ENCODE data around the gene ZNF107. TPM values are rescaled to one million over a fixed set of nuclear protein-coding genes. Genes with fewer than 3 reads are reported as not detected.
"Not testable (repeated sequence)": the region's sequence is repeated elsewhere in the genome, so short reads cannot be mapped to it uniquely, and the experiment has no call there.

The ZNF107 gene
- total and polyA plus RNA-seq, 2 donors (not counting 3 experiments of a cell fraction or from before 2014, with no cell fraction given) = 0.77 to 5.8 TPM

DNA sequence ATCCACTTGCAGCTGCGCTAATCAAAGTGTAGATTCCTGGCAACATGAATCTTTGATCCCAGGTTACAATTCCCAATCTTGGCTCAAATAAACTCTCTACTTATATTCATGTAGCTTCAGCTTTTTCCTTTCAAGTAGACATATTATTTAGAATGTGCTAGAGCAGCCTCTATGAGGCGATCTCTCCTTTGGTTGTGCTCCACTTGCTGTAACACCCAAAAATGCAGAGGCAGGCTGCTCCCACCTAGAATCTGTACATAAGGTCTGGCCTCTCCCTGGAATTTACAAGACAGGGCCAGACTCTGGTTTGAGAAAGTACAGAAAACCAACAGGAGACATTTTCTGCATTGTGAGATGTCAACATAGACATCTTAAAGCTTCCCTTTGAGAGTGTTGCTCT lies 23.1 kb downstream of the ZNF107 start:
- POLR2A ChIA-PET = no interaction called here

DNA sequence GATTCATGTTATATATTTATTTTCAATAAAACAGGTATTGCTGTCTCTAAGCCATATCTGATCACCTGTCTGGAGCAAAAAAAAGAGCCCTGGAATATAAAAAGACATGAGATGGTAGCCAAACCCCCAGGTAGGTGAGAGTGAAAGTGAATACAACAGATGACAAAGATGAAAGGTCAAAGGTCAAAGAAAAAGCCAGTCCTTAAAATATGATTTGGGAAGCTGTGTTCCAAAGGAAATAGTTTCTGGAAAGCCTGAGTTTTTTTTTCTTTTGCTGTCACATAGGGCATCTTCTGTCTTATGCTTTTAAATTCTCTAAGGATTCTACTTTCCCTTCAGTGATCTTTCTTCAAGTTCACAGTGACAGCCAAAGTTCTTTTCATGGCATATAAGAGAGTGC lies 25.9 kb downstream of the ZNF107 start:
- no peaks in the 10 kb centered on the region for H3K9me3 ChIP-seq (replicated peaks; ENCODE audit: control insufficient read depth, insufficient read depth, low read length)
- CTCF ChIA-PET = no interaction called here
- H3K36me3 ChIP-seq (ENCODE audit: control insufficient read depth in 2 of 2, extremely low read depth in 1 of 2, insufficient read depth in 2 of 2, low read length in 2 of 2) = peaks cover 1 to 6% of the 10 kb centered on the region in 2 experiments
- H3K4me3 ChIP-seq (replicated peaks in 1 of 3; ENCODE audit: insufficient read depth in 1 of 3, low read depth in 1 of 3, low read length in 3 of 3) = no peak overlapping the region
- no peak for TF ChIP-seq FOS (IDR thresholded peaks at IDR 0.05; ENCODE audit: borderline replicate concordance, insufficient read depth, low read length)
- no peak for TF ChIP-seq EZH2 (IDR thresholded peaks at IDR 0.05; ENCODE audit: borderline replicate concordance, low read depth, low read length, severe bottlenecking)
- TF ChIP-seq, protein P1, sequence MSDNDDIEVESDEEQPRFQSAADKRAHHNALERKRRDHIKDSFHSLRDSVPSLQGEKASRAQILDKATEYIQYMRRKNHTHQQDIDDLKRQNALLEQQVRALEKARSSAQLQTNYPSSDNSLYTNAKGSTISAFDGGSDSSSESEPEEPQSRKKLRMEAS (IDR thresholded peaks at IDR 0.05; ENCODE audit: insufficient read depth, insufficient read length) = no peak
- no peak overlapping the region for H3K9ac ChIP-seq (replicated peaks; ENCODE audit: extremely low read depth, insufficient read depth, low read length)
- BruUV-seq (replicated peaks) = no TSS peak
- H3K79me2 ChIP-seq (ENCODE audit: control insufficient read depth, insufficient read depth, low read length) = peaks cover 2% of the 10 kb centered on the region
- POLR2A ChIA-PET = no interaction called here
- H2AFZ ChIP-seq (ENCODE audit: low read depth, low read length) = no peak overlapping the region
- no peak for DNase-seq (ENCODE audit: low read depth, low spot score)
- H3K9me1 ChIP-seq (replicated peaks; ENCODE audit: control insufficient read depth, extremely low read depth, insufficient read depth, low read length) = no peaks in the 10 kb centered on the region
- H3K4me1 ChIP-seq (ENCODE audit: control insufficient read depth, extremely low read depth, insufficient read depth, low read length) = no peaks in the 10 kb centered on the region
- dilution Hi-C loops (cut with MboI; ENCODE audit: extremely low pct_ligation_motif_present, low sequenced_read_pairs) (no loop called here), intact Hi-C loops (cut with micrococcal nuclease) (no loop called here)
- no peaks in the 10 kb centered on the region for H3K27me3 ChIP-seq (ENCODE audit: control insufficient read depth in 2 of 2, insufficient read depth in 2 of 2, low read length in 2 of 2)
- no peak for FAIRE-seq
- no peak overlapping the region for H3K27ac ChIP-seq (ENCODE audit: insufficient read depth, low read depth, low read length)
- H3K4me2 ChIP-seq (ENCODE audit: insufficient read depth, low read length) = no peak overlapping the region
- H4K20me1 ChIP-seq (replicated peaks; ENCODE audit: control insufficient read depth, extremely low read depth, insufficient read depth, low read length) = no peaks in the 10 kb centered on the region

More for the DNA sequence above, 23.1 kb downstream of the ZNF107 start:
- FAIRE-seq (no peak), DNase-seq (ENCODE audit: low read depth, low spot score) (no peak)
- Histone ChIP-seq H2AFZ (ENCODE audit: low read depth, low read length) (no peak overlapping the region), H3K36me3 (ENCODE audit: control insufficient read depth in 2 of 2, extremely low read depth in 1 of 2, insufficient read depth in 2 of 2, low read length in 2 of 2) (peaks cover 6 to 14% of the 10 kb centered on the region in 2 experiments), H3K27ac (ENCODE audit: insufficient read depth, low read depth, low read length) (no peak overlapping the region), H4K20me1 (replicated peaks; ENCODE audit: control insufficient read depth, extremely low read depth, insufficient read depth, low read length) (no peaks in the 10 kb centered on the region), H3K4me2 (ENCODE audit: insufficient read depth, low read length) (no peak overlapping the region), H3K9me1 (replicated peaks; ENCODE audit: control insufficient read depth, extremely low read depth, insufficient read depth, low read length) (no peaks in the 10 kb centered on the region), H3K4me3 (replicated peaks in 1 of 3; ENCODE audit: insufficient read depth in 1 of 3, low read depth in 1 of 3, low read length in 3 of 3) (no peak overlapping the region), H3K79me2 (ENCODE audit: control insufficient read depth, insufficient read depth, low read length) (peaks cover 5% of the 10 kb centered on the region), H3K9me3 (replicated peaks; ENCODE audit: control insufficient read depth, insufficient read depth, low read length) (no peaks in the 10 kb centered on the region), H3K27me3 (ENCODE audit: control insufficient read depth in 2 of 2, insufficient read depth in 2 of 2, low read length in 2 of 2) (no peaks in the 10 kb centered on the region), H3K4me1 (ENCODE audit: control insufficient read depth, extremely low read depth, insufficient read depth, low read length) (no peaks in the 10 kb centered on the region), H3K9ac (replicated peaks; ENCODE audit: extremely low read depth, insufficient read depth, low read length) (no peak overlapping the region)
- CTCF ChIA-PET = no interaction called here
- BruUV-seq (replicated peaks) = no TSS peak
- TF ChIP-seq POLR2AphosphoS5 (IDR thresholded peaks at IDR 0.05; ENCODE audit: insufficient read depth, low read depth, low read length) = no peak
- no peak for TF ChIP-seq FOS (IDR thresholded peaks at IDR 0.05; ENCODE audit: borderline replicate concordance, insufficient read depth, low read length)
- TF ChIP-seq GATA2 (IDR thresholded peaks at IDR 0.05; ENCODE audit: insufficient read depth, insufficient read length, low read depth, low read length) = no peak
- TF ChIP-seq, protein P1 (IDR thresholded peaks at IDR 0.05; ENCODE audit: insufficient read depth, insufficient read length) = no peak
- dilution Hi-C loops (cut with MboI; ENCODE audit: extremely low pct_ligation_motif_present, low sequenced_read_pairs) (no loop called here), intact Hi-C loops (cut with micrococcal nuclease) (no loop called here)

DNA sequence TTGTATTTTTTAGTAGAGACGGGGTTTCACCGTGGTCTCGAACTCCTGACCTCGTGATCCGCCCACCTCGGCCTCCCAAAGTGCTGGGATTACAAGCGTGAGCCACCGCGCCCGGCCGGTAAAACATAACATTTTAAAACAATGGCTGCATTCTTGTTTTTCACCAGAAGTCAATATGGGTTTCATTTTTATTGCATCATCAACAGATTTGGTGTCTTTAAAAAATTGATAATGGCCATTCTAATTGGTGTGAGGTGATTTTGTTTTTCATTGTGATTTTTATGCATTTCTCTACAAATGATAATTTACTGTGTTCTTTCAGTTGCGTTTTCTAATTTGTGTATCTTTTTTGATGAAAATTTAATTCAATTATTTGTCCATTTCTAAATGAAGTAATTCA lies 31.9 kb downstream of the ZNF107 start:
- dilution Hi-C loops (cut with MboI; ENCODE audit: extremely low pct_ligation_motif_present, low sequenced_read_pairs); FAIRE-seq: not testable (repeated sequence)

More for the DNA sequence above, 31.9 kb downstream of the ZNF107 start:
- H4K20me1 ChIP-seq (replicated peaks; ENCODE audit: control insufficient read depth, extremely low read depth, insufficient read depth, low read length); H3K4me3 ChIP-seq (replicated peaks in 1 of 3; ENCODE audit: insufficient read depth in 1 of 3, low read depth in 1 of 3, low read length in 3 of 3); H3K27ac ChIP-seq (ENCODE audit: insufficient read depth, low read depth, low read length); H3K9me3 ChIP-seq (replicated peaks; ENCODE audit: control insufficient read depth, insufficient read depth, low read length); H3K4me2 ChIP-seq (ENCODE audit: insufficient read depth, low read length); DNase-seq (ENCODE audit: low read depth, low spot score); H3K27me3 ChIP-seq (ENCODE audit: control insufficient read depth in 2 of 2, insufficient read depth in 2 of 2, low read length in 2 of 2); POLR2A ChIA-PET; H3K4me1 ChIP-seq (ENCODE audit: control insufficient read depth, extremely low read depth, insufficient read depth, low read length); intact Hi-C loops (cut with micrococcal nuclease); H3K9me1 ChIP-seq (replicated peaks; ENCODE audit: control insufficient read depth, extremely low read depth, insufficient read depth, low read length); BruUV-seq (replicated peaks); CTCF ChIA-PET; H3K79me2 ChIP-seq (ENCODE audit: control insufficient read depth, insufficient read depth, low read length); H2AFZ ChIP-seq (ENCODE audit: low read depth, low read length); H3K36me3 ChIP-seq (ENCODE audit: control insufficient read depth in 2 of 2, extremely low read depth in 1 of 2, insufficient read depth in 2 of 2, low read length in 2 of 2); H3K9ac ChIP-seq (replicated peaks; ENCODE audit: extremely low read depth, insufficient read depth, low read length): not testable (repeated sequence)
